ENCODE measurements around the gene NOD2. TPM values are rescaled to one million over a fixed set of nuclear protein-coding genes. Genes with fewer than 3 reads are reported as not detected.
A peak's percentile ranks its signal among the peaks of the same experiment; 100 is the strongest.

The NOD2 gene
- total and polyA plus RNA-seq, 4 donors: 0.35 to 1.3 (median 0.48) TPM

GRCh38 chr16:50742576-50743200, 49.3 kb downstream of the NOD2 start:
- no peak for DNase-seq (ENCODE audit: low spot score)

More at GRCh38 chr16:50742576-50743200, 49.3 kb downstream of the NOD2 start:
- H3K4me1 ChIP-seq (ENCODE audit: control insufficient read depth in 4 of 4, insufficient read depth in 4 of 4, low read length in 3 of 4): peaks cover 0 to 33% (median 13%) of the 10 kb centered on the region in 4 donors
- TF ChIP-seq TAF1 (conservative IDR thresholded peaks at IDR 0.05) (no peak), YY1 (IDR thresholded peaks at IDR 0.05) (no peak), FOXA1 (IDR thresholded peaks at IDR 0.05) (no peak), HNF4G (IDR thresholded peaks at IDR 0.05) (no peak), MAX (IDR thresholded peaks at IDR 0.05) (no peak), SP1 (IDR thresholded peaks at IDR 0.05) (no peak), REST (IDR thresholded peaks at IDR 0.05) (no peak), JUND (IDR thresholded peaks at IDR 0.05) (no peak), GABPA (IDR thresholded peaks at IDR 0.05 in 1 of 2, conservative IDR thresholded peaks at IDR 0.05 in 1 of 2) (no peak), RXRA (IDR thresholded peaks at IDR 0.05) (no peak), ATF3 (IDR thresholded peaks at IDR 0.05) (no peak), FOXA2 (IDR thresholded peaks at IDR 0.05) (no peak), NR2F2 (IDR thresholded peaks at IDR 0.05) (no peak), HNF4A (conservative IDR thresholded peaks at IDR 0.05) (no peak), EGR1 (IDR thresholded peaks at IDR 0.05; ENCODE audit: low read depth in 2 of 2) (no peak)
- TF ChIP-seq, protein P1, sequence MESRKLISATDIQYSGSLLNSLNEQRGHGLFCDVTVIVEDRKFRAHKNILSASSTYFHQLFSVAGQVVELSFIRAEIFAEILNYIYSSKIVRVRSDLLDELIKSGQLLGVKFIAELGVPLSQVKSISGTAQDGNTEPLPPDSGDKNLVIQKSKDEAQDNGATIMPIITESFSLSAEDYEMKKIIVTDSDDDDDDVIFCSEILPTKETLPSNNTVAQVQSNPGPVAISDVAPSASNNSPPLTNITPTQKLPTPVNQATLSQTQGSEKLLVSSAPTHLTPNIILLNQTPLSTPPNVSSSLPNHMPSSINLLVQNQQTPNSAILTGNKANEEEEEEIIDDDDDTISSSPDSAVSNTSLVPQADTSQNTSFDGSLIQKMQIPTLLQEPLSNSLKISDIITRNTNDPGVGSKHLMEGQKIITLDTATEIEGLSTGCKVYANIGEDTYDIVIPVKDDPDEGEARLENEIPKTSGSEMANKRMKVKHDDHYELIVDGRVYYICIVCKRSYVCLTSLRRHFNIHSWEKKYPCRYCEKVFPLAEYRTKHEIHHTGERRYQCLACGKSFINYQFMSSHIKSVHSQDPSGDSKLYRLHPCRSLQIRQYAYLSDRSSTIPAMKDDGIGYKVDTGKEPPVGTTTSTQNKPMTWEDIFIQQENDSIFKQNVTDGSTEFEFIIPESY (IDR thresholded peaks at IDR 0.05): no peak
- no peaks in the 10 kb centered on the region for H3K9me3 ChIP-seq (ENCODE audit: control insufficient read depth in 4 of 4, low read length in 3 of 4)
- 2% methylated on average over 28 of the region's 28 CpGs for WGBS
- peaks cover 0 to 4% (median 0%) of the 10 kb centered on the region in 4 donors for H3K36me3 ChIP-seq (ENCODE audit: control insufficient read depth in 4 of 4, insufficient read depth in 3 of 4, low read depth in 1 of 4, low read length in 3 of 4)
- peak overlapping the region; percentile 54 to 79 for H3K9ac ChIP-seq (ENCODE audit: low read depth in 1 of 2, low read length in 2 of 2)
- peak overlapping the region; percentile 91 for H3K27ac ChIP-seq (ENCODE audit: low read depth in 1 of 2, low read length in 2 of 2)
- no peaks in the 10 kb centered on the region for H3K27me3 ChIP-seq (ENCODE audit: control insufficient read depth in 4 of 4, insufficient read depth in 4 of 4, low read length in 3 of 4)
- peak overlapping the region; percentile 68 to 95 (median 91) for H3K4me3 ChIP-seq (ENCODE audit: low read depth in 1 of 3, low read length in 3 of 3)

Data from liver (tissue), 9 donors.